HG03196 (cell line): ENCODE results near the gene KCTD15.

Experiments
- ATAC-seq: cut with Tn5 transposase; IDR thresholded peaks from one replicate; pipeline ENCODE4 v1.9.1; 2021; ENCODE audit not compliant: unreplicated experiment

The KCTD15 gene

DNA sequence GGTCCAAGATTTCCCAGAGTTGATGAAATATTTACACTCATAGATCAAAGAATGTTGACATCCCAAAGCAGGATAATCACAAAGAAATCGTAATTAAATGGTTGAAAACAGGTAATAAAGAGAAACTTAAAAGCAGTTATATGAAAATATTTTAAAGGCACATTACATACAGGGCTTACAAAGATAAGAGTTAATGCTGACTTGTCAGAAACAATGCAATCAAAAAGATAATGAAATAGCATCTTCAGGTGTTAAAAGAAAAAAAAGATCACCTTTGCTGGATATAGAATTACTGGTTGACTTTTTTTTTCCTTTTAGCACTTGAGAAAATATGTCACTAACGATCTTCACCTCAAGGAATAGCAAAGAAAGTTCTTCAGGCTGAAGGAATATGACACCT is 48.8 kb downstream of the KCTD15 start:
- ATAC-seq, result no peak

DNA sequence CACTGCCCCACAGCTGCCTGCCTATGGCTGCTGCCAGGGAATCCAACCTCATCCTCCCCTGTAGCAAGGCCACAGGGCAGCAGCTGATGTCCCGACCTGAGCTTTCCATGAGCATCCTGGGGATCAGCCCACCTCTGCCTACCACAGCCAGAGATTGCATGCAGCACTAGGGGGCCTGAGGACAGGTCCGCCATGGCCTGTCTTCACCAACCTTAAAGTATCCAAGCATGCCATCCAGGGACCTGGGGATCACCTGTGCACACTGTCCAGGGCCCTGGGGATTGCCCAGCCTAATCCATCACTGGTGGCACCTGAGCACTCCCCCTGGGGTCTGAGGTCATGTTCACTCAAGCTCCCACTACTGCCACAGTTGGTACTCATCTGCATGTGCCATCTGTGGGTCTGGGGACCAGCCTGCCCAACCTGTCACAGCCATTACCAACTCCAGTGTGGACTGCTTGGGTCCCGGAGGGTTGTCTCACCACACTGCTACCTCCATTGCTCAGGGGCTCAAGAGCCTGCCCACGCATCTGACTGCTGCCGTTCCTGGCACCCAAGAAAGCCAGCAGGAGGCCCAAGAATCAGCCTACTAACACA is 53.0 kb downstream of the KCTD15 start:
- no peak for ATAC-seq

- ATAC-seq, result no peak
These were observed 62.3 kb downstream of the KCTD15 start for GRCh38 chr19:33859016-33859415.

DNA sequence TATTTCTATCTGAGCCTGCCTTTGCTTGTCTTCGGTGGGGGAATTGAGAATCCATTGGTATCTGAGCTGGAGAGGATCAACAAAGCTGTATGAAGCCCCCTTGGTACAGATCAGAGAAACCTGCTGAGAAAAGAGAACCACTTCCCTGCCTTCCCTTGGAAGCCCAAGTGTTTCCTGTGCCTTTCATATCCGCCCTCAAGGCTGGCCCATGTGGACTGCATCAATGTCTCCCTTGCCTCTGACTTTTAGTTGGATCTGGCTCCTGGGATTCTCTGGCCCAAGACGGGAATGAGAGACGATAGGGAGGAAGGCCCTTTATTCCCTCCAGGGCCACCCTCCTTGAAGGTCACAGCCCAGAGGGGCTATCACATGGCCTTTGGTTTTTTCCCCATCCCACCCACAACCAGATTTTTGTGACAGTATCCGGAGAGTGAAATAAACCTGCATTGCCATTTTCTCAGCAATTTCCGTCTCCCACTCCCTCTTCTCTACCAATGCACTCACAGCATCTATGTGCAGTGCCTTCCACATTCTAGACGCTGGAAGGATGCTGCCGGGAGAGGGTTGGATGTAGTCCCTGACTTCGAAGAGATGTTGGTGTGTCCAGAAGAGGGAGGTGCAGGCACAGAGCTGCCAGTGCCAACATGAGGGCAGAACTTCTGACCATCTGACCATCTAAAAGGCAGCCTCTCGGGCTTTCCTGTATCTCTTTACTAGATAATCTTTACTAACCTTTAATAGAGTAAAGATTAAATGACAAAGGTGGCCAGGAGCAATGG is 63.8 kb downstream of the KCTD15 start:
- ATAC-seq, result no peak

GRCh38 chr19:33861950-33862349 is 65.3 kb downstream of the KCTD15 start:
- ATAC-seq, result no peak

GRCh38 chr19:33862981-33863380 is 66.3 kb downstream of the KCTD15 start:
- ATAC-seq, result no peak

DNA sequence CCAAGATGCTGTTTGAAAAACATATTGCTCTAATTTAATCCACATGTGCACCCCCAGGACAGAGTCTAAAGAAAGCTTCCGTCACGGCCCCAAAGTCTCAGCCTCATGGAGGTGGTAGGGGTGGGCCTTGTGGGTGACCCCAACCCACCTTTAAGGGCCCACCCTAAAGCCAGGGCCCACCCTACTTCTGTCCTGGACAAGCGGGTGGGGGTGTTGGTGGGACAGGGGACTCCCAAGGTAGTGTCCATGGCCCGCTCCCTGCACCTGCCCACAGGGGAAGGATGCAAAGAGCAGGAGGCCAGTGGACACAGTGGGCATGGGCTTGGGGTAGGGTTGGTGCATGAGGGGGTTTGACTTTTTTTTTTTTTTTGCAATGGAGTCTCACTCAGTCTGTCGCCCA is 66.8 kb downstream of the KCTD15 start:
- ATAC-seq, result no peak

DNA sequence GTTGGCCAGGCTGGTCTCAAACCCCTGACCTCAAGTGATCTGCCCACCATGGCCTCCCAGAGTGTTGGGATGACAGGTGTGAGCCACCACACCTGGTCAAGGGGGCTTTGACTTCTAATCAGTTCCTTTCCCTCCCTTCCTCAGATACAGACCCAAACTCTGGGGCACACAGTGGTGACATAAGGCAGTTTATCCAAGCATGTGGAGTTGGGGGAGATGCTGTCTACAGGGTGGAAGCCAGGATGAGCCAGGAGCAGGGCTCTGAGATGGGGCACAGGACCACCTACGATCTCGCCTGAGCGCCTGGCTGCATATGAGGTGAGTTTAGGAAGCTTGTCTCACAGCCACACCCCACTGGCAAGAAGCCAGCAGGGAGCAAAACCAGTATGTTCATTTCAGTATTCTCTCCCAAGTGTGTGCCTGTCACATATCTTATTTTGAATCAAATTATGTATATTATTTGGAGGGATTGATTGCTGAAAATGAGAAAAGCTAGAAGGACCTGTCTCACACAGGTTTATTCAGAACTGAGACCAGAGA is 67.7 kb downstream of the KCTD15 start:
- ATAC-seq, result no peak

GRCh38 chr19:33865306-33865705 is 68.6 kb downstream of the KCTD15 start:
- ATAC-seq, result no peak
